HFFc6 (cell line): ENCODE measurements around the gene SSUH2. TPM values are rescaled to one million over a fixed set of nuclear protein-coding genes. Genes with fewer than 3 reads are reported as not detected.
"Not testable (repeated sequence)": the region's sequence is repeated elsewhere in the genome, so short reads cannot be mapped to it uniquely, and the experiment has no call there.

ENCODE experiments used
- DNase-seq: peaks from one replicate; pipeline ENCODE4 v3.0.0-alpha.2; 2018
- H3K27ac Mint-ChIP-seq: 2 replicates; pipeline ENCODE4 v1.8.0; 2020; ENCODE audit warnings: mild to moderate bottlenecking, mixed read lengths
- H3K27me3 Mint-ChIP-seq: 2 replicates; pipeline ENCODE4 v1.8.0; 2021; ENCODE audit warnings: mild to moderate bottlenecking, moderate library complexity, mixed read lengths; ENCODE audit not compliant: insufficient read depth
- H3K36me3 Mint-ChIP-seq: 2 replicates; pipeline ENCODE4 v1.8.0; 2021; ENCODE audit warnings: low read depth, mixed read lengths
- H3K4me1 Mint-ChIP-seq: 2 replicates; pipeline ENCODE4 v1.8.0; 2020; ENCODE audit warnings: low read depth, mixed read lengths
- H3K4me3 Mint-ChIP-seq: 2 replicates; pipeline ENCODE4 v1.8.0; 2020; ENCODE audit warnings: mild to moderate bottlenecking, moderate library complexity, mixed read lengths
- H3K9me3 Mint-ChIP-seq: 2 replicates; pipeline ENCODE4 v1.8.0; 2020; ENCODE audit warnings: mild to moderate bottlenecking, mixed read lengths
- CTCF ChIP-seq: fragments of 200-600 bp; sonication (generic); IDR thresholded peaks from 2 replicates; pipeline ENCODE4 v1.5.0; 2021; ENCODE audit warnings: antibody characterized with exemption, mild to moderate bottlenecking
- total RNA-seq, 6 experiments: library from RNA; stranded (reverse); fragmentation: NEBNext Ultra II Directional; extraction: Animal tissue kit (Norgen Biotek cat#: 25700); gene quantifications; 2 replicates in 1 of 6; 3 replicates in 5 of 6; pipeline ENCODE4 v1.2.3, GENCODE V29; 2021

SSUH2 gene
- total RNA-seq, 6 experiments from 2014 or later: 0.28 to 0.51 (median 0.37) TPM; not detected in 2

- no peak for DNase-seq
- no peak overlapping the region for H3K27ac Mint-ChIP-seq
- H3K27me3 Mint-ChIP-seq: peaks cover 10% of the 10 kb centered on the region; the same call in 1 of the 2 replicates
- H3K9me3 Mint-ChIP-seq: no peaks in the 10 kb centered on the region
- TF ChIP-seq CTCF: no peak
- H3K4me1 Mint-ChIP-seq: peaks cover 38% of the 10 kb centered on the region
- no peak overlapping the region for H3K4me3 Mint-ChIP-seq
- no peaks in the 10 kb centered on the region for H3K36me3 Mint-ChIP-seq
Observed at GRCh38 chr3:8581373-8581772, 63.2 kb downstream of the SSUH2 start.

GRCh38 chr3:8580434-8580833 lies 64.2 kb downstream of the SSUH2 start:
- not testable (repeated sequence) for H3K27ac Mint-ChIP-seq, H3K9me3 Mint-ChIP-seq, H3K4me3 Mint-ChIP-seq, DNase-seq, H3K27me3 Mint-ChIP-seq, H3K36me3 Mint-ChIP-seq
- peaks cover 48% of the 10 kb centered on the region for H3K4me1 Mint-ChIP-seq

GRCh38 chr3:8579943-8580342 lies 64.7 kb downstream of the SSUH2 start:
- peaks cover 53% of the 10 kb centered on the region for H3K4me1 Mint-ChIP-seq
- H3K4me3 Mint-ChIP-seq: no peak overlapping the region
- H3K27ac Mint-ChIP-seq: no peak overlapping the region
- no peak for TF ChIP-seq CTCF
- no peaks in the 10 kb centered on the region for H3K36me3 Mint-ChIP-seq
- DNase-seq: no peak
- H3K27me3 Mint-ChIP-seq: peaks cover 6% of the 10 kb centered on the region; the same call in 1 of the 2 replicates
- H3K9me3 Mint-ChIP-seq: no peaks in the 10 kb centered on the region

GRCh38 chr3:8579096-8579495 lies 65.5 kb downstream of the SSUH2 start:
- Mint-ChIP-seq H3K4me3 (no peak overlapping the region), H3K27me3 (peaks cover 6% of the 10 kb centered on the region; the same call in 1 of the 2 replicates), H3K9me3 (no peaks in the 10 kb centered on the region), H3K4me1 (peaks cover 59% of the 10 kb centered on the region), H3K36me3 (no peaks in the 10 kb centered on the region), H3K27ac (no peak overlapping the region)
- TF ChIP-seq CTCF: no peak
- no peak for DNase-seq

GRCh38 chr3:8578282-8578681 lies 66.3 kb downstream of the SSUH2 start:
- DNase-seq: no peak
- H3K27ac Mint-ChIP-seq: no peak overlapping the region
- H3K4me3 Mint-ChIP-seq: no peak overlapping the region
- H3K9me3 Mint-ChIP-seq: no peaks in the 10 kb centered on the region
- no peak for TF ChIP-seq CTCF
- H3K4me1 Mint-ChIP-seq: peaks cover 60% of the 10 kb centered on the region
- no peaks in the 10 kb centered on the region for H3K36me3 Mint-ChIP-seq
- H3K27me3 Mint-ChIP-seq: peaks cover 6% of the 10 kb centered on the region; the same call in 1 of the 2 replicates

- H3K4me1 Mint-ChIP-seq: peaks cover 60% of the 10 kb centered on the region
- H3K4me3 Mint-ChIP-seq: peak overlapping the region; percentile 11; the same call in 1 of the 2 replicates
Observed at GRCh38 chr3:8576841-8577571, 67.6 kb downstream of the SSUH2 start.

More at GRCh38 chr3:8576841-8577571, 67.6 kb downstream of the SSUH2 start:
- no peaks in the 10 kb centered on the region for H3K9me3 Mint-ChIP-seq
- DNase-seq: peak; percentile 88
- peaks cover 6% of the 10 kb centered on the region; the same call in 1 of the 2 replicates for H3K27me3 Mint-ChIP-seq
- no peaks in the 10 kb centered on the region for H3K36me3 Mint-ChIP-seq
- TF ChIP-seq CTCF: no peak
- H3K27ac Mint-ChIP-seq: peak overlapping the region; percentile 67
